NCI-H748 treated with DMSO at 0.1 percent for 48 hours (cell line): ENCODE results near the gene MORN3.

ENCODE experiments used
- DNase-seq: peaks from one replicate; lab custom pipeline; 2025; lab: John Stamatoyannopoulos, UW

MORN3 gene

DNA sequence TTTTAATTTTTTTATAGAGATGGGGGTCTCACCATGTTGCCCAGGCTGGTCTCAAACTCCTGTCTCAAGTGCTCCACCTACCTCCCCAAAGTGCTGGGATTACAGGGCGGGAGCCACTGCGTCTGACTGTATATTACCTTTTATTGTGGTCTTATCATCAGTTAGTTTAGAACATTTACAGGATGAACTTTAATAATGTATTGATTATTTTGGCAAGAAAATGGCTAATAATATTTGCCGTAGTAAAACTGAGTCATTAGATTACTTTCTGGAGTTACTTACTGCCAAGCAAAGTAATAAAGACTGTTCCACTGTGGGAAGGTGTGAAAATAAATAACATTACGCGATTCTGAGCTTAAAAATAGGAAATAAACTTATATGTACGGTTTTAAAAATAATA lies 66.7 kb downstream of the MORN3 start:
- DNase-seq: no peak

GRCh38 chr12:121600702-121601336 lies 68.6 kb downstream of the MORN3 start:
- no peak for DNase-seq
